ENCODE measurements around the gene TMC1. TPM values are rescaled to one million over a fixed set of nuclear protein-coding genes. Genes with fewer than 3 reads are reported as not detected.

Gene TMC1
- total RNA-seq, 1 donor from 2014 or later, result not detected

DNA sequence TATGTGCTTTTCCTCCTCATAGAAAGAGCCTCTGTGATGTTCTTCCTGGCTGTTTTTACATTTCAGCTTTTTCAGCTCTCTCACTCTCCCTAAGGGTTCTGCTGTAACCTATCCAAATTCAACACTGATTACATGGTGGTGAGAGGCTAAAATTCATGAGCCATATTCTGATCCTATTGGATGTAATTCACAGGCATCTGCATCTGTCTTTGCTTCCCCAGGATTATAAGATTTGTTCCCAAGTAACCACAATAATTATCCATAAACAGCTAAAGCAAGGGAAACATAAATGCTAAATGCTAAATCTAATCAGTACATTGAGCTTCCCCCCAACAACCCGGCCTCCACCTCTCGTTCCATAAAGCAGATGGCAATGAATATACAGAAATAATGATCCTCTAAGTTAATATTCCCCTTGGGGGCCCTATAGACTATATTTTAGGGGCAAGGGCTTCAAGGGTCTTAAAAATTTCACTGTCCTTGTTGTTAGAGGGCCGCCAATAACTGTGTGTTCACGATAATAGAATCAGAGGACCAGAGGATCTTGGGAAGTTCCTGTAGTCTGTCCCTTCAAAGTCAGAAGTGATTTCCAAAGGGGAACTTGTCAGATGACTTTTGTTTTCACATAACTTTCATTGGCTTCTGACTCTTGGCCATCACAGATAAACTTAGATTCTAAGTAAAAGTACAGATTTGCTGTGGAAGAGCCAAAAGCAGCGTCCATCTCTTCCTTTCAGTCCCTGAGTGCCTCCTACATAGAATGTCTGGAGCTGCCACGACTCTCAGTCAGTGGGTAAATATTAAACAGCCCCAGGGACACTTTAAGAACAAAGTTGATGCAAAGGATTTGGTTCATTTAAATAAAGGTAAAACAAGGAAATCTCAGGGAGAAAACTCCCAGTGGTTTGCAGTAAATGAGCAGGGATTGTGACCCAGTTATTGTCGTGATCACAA lies 305.9 kb downstream of the TMC1 start:
- Mint-ChIP-seq H3K4me3 (no peak overlapping the region), H3K36me3 (no peaks in the 10 kb centered on the region), H3K27ac (peak overlapping the region; percentile 16), H3K27me3 (ENCODE audit: low read depth) (no peaks in the 10 kb centered on the region), H3K9me3 (no peaks in the 10 kb centered on the region), H3K4me1 (peaks cover 17% of the 10 kb centered on the region)
- TF ChIP-seq, protein P1, sequence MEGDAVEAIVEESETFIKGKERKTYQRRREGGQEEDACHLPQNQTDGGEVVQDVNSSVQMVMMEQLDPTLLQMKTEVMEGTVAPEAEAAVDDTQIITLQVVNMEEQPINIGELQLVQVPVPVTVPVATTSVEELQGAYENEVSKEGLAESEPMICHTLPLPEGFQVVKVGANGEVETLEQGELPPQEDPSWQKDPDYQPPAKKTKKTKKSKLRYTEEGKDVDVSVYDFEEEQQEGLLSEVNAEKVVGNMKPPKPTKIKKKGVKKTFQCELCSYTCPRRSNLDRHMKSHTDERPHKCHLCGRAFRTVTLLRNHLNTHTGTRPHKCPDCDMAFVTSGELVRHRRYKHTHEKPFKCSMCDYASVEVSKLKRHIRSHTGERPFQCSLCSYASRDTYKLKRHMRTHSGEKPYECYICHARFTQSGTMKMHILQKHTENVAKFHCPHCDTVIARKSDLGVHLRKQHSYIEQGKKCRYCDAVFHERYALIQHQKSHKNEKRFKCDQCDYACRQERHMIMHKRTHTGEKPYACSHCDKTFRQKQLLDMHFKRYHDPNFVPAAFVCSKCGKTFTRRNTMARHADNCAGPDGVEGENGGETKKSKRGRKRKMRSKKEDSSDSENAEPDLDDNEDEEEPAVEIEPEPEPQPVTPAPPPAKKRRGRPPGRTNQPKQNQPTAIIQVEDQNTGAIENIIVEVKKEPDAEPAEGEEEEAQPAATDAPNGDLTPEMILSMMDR (IDR thresholded peaks at IDR 0.05; ENCODE audit: unreplicated experiment), result no peak
- no peak for DNase-seq (ENCODE audit: low spot score in 2 of 2, unreplicated experiment in 2 of 2)

- H3K27me3 Mint-ChIP-seq (ENCODE audit: low read depth), result no peaks in the 10 kb centered on the region
- H3K4me3 Mint-ChIP-seq, result no peak overlapping the region
- H3K36me3 Mint-ChIP-seq, result no peaks in the 10 kb centered on the region
- TF ChIP-seq, protein P1 (IDR thresholded peaks at IDR 0.05; ENCODE audit: unreplicated experiment), result no peak
- H3K9me3 Mint-ChIP-seq, result no peaks in the 10 kb centered on the region
- peak overlapping the region; percentile 16 for H3K27ac Mint-ChIP-seq
- no peak for DNase-seq (ENCODE audit: low spot score in 2 of 2, unreplicated experiment in 2 of 2)
- peaks cover 15% of the 10 kb centered on the region for H3K4me1 Mint-ChIP-seq
These were observed 306.7 kb downstream of the TMC1 start for GRCh38 chr9:72827950-72828731.

- no peaks in the 10 kb centered on the region for H3K9me3 Mint-ChIP-seq
- DNase-seq (ENCODE audit: low spot score in 2 of 2, unreplicated experiment in 2 of 2), result no peak
- H3K36me3 Mint-ChIP-seq, result no peaks in the 10 kb centered on the region
- no peak overlapping the region for H3K4me3 Mint-ChIP-seq
- TF ChIP-seq, protein P1 (IDR thresholded peaks at IDR 0.05; ENCODE audit: unreplicated experiment), result no peak
- H3K27ac Mint-ChIP-seq, result no peak overlapping the region
- H3K4me1 Mint-ChIP-seq, result peaks cover 13% of the 10 kb centered on the region
- H3K27me3 Mint-ChIP-seq (ENCODE audit: low read depth), result no peaks in the 10 kb centered on the region
These were observed 313.6 kb downstream of the TMC1 start for GRCh38 chr9:72834994-72835393.

GRCh38 chr9:72836790-72837189 lies 315.4 kb downstream of the TMC1 start:
- Mint-ChIP-seq H3K27me3 (ENCODE audit: low read depth) (no peaks in the 10 kb centered on the region), H3K4me1 (peaks cover 13% of the 10 kb centered on the region), H3K4me3 (no peak overlapping the region), H3K27ac (no peak overlapping the region), H3K9me3 (no peaks in the 10 kb centered on the region), H3K36me3 (no peaks in the 10 kb centered on the region)
- TF ChIP-seq, protein P1 (IDR thresholded peaks at IDR 0.05; ENCODE audit: unreplicated experiment), result no peak
- no peak for DNase-seq (ENCODE audit: low spot score in 2 of 2, unreplicated experiment in 2 of 2)

- no peak overlapping the region for H3K4me3 Mint-ChIP-seq
- H3K9me3 Mint-ChIP-seq, result no peaks in the 10 kb centered on the region
- H3K27me3 Mint-ChIP-seq (ENCODE audit: low read depth), result no peaks in the 10 kb centered on the region
- TF ChIP-seq, protein P1 (IDR thresholded peaks at IDR 0.05; ENCODE audit: unreplicated experiment), result no peak
- H3K36me3 Mint-ChIP-seq, result no peaks in the 10 kb centered on the region
- DNase-seq (ENCODE audit: low spot score in 2 of 2, unreplicated experiment in 2 of 2), result no peak
- H3K27ac Mint-ChIP-seq, result peak overlapping the region; percentile 21
- peaks cover 17% of the 10 kb centered on the region for H3K4me1 Mint-ChIP-seq
These were observed 317.7 kb downstream of the TMC1 start for GRCh38 chr9:72839085-72839484.
